GM21723 (cell line): ENCODE data around the gene LRRC8E.
"Not testable (repeated sequence)": the region's sequence is repeated elsewhere in the genome, so short reads cannot be mapped to it uniquely, and the experiment has no call there.

Experiments
- ATAC-seq: cut with Tn5 transposase; IDR thresholded peaks from one replicate; pipeline ENCODE4 v1.9.1; 2021; ENCODE audit warnings: mild to moderate bottlenecking, moderate library complexity; ENCODE audit not compliant: unreplicated experiment

LRRC8E gene

GRCh38 chr19:7907122-7907521 is 18.8 kb downstream of the LRRC8E start:
- ATAC-seq, result no peak

GRCh38 chr19:7907544-7907943 is 19.2 kb downstream of the LRRC8E start:
- no peak for ATAC-seq

- no peak for ATAC-seq
These were observed 19.9 kb downstream of the LRRC8E start for GRCh38 chr19:7908078-7908699.

GRCh38 chr19:7908742-7909461 is 20.6 kb downstream of the LRRC8E start:
- ATAC-seq, result no peak

- no peak for ATAC-seq
These were observed 21.3 kb downstream of the LRRC8E start for GRCh38 chr19:7909471-7910067.

GRCh38 chr19:7910321-7911161 is 22.2 kb downstream of the LRRC8E start:
- no peak for ATAC-seq

GRCh38 chr19:7911508-7912143 is 23.3 kb downstream of the LRRC8E start:
- ATAC-seq, result no peak

GRCh38 chr19:7912144-7912696 is 23.9 kb downstream of the LRRC8E start:
- no peak for ATAC-seq

GRCh38 chr19:7912697-7913564 is 24.6 kb downstream of the LRRC8E start:
- no peak for ATAC-seq

GRCh38 chr19:7913652-7914051 is 25.3 kb downstream of the LRRC8E start:
- no peak for ATAC-seq

GRCh38 chr19:7914099-7914498 is 25.8 kb downstream of the LRRC8E start:
- no peak for ATAC-seq

GRCh38 chr19:7914598-7915045 is 26.3 kb downstream of the LRRC8E start, which contains the start of gene TGFBR3L:
TGFBR3L (plus strand) TSS chr19:7914830.
- no peak for ATAC-seq

GRCh38 chr19:7915250-7916102 is 27.2 kb downstream of the LRRC8E start:
- no peak for ATAC-seq

GRCh38 chr19:7916103-7916954 is 28.0 kb downstream of the LRRC8E start:
- no peak for ATAC-seq

- ATAC-seq, result no peak
These were observed 28.6 kb downstream of the LRRC8E start for GRCh38 chr19:7916955-7917266.

- ATAC-seq, result no peak
These were observed 29.2 kb downstream of the LRRC8E start for GRCh38 chr19:7917267-7918061.

- ATAC-seq, result not testable (repeated sequence)
These were observed 29.8 kb downstream of the LRRC8E start for GRCh38 chr19:7918062-7918614.
